HG03521 (cell line): ENCODE data around the gene PRKN.

Source experiments
- ATAC-seq: cut with Tn5 transposase; IDR thresholded peaks from one replicate; pipeline ENCODE4 v1.9.1; 2021; ENCODE audit warnings: mild to moderate bottlenecking, moderate library complexity; ENCODE audit not compliant: unreplicated experiment

The PRKN gene

GRCh38 chr6:162082520-162082919 is 645.0 kb downstream of the PRKN start:
- ATAC-seq = no peak

DNA sequence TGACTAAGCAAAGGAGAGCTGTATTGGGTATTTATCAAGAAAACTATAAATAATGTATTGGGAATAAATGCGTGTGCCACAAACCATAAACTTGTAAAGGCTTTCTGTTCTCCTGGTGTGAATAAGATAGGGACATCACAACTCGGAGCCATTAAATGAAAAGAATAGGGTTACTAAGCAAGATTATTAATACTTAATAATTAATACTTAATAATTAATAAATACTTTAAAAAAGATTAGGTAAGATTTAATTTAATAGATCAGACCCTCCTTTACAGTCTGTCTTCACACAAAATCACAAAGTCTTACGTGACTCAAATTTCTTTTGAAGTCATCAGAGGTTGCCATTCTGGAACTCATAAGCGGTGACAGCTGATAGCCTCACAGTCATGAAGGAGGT is 648.9 kb downstream of the PRKN start:
- ATAC-seq = no peak

DNA sequence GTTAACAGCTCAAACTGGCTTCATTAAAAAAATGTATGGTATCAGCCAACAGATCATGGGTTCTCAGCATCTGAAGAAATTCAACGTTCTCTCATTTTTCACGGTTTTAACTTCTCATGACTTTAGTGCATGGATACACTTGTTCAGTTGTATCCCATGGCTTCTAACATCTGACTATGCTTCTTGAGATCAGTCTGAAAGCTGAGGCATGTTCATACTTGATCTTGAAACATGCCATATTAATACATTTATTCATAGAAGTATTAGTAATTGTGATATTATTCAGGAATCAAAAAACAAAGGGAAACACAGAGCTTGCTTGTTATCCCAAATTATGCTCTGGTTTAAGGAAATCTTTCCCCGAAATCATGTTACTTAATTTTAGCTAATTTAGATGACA is 649.4 kb downstream of the PRKN start:
- ATAC-seq = no peak

- no peak for ATAC-seq
Observed at GRCh38 chr6:162076816-162077215, 650.8 kb downstream of the PRKN start.

GRCh38 chr6:162074641-162075275 is 652.8 kb downstream of the PRKN start:
- ATAC-seq = no peak

DNA sequence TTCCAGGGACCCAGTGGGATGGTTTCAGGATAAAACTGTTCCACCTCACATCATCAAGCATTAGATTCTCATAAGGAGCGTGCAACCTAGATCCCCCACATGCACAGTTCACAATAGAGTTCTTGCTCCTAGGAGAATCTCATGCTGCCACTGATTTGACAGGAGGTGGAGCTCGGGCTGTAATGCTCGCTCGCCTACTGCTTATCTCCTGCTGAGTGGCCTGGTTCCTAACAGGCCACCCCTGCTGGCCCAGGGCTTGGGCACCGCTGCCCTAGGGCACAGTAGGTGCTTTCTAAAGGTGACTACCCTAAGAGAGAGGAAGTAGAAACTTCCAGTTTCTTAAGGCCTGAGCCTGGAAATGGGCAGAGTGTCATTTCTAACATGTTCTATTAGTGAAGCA is 656.9 kb downstream of the PRKN start:
- no peak for ATAC-seq

DNA sequence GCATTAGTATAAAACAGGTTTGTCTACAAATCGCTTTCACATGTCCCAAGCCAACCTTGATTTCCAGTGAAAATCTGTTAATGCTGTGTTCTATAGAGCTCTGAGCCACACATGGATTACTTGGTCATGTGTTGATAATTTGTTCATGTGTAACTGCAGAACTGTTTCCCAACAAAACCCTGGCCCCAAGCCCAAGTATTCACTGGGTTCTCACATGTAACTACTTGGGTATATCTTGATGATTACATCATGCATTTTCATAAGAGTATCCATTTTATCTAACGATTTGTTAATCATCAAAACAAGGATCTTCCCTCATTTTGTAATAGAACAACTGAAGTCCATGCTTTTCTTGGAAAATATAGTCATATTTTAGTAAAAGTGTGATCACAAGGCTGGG is 657.6 kb downstream of the PRKN start:
- no peak for ATAC-seq

- ATAC-seq = no peak
Observed at GRCh38 chr6:162068340-162068739, 659.2 kb downstream of the PRKN start.

DNA sequence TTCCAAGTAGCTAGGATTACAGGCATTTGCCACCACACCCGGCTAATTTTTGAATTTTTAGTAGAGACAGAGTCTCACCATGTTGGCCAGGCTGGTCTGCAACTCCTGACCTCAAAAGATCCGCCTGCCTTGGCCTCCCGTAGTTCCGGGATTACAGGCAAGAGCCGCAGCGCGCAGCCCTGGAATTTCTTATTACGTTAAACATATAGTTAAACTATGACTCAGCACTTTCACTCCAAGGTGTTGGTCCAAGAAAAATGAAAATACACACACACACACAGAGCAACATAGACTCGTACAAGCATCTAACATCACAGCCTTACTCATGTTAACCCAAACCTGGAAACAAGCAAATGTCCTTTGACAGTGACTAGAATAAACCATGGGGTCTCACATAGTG is 663.9 kb downstream of the PRKN start:
- ATAC-seq = no peak

GRCh38 chr6:162058281-162058875 is 669.2 kb downstream of the PRKN start:
- no peak for ATAC-seq

- ATAC-seq = no peak
Observed at GRCh38 chr6:162056745-162057144, 670.8 kb downstream of the PRKN start.

GRCh38 chr6:162056061-162056460 is 671.5 kb downstream of the PRKN start:
- no peak for ATAC-seq

DNA sequence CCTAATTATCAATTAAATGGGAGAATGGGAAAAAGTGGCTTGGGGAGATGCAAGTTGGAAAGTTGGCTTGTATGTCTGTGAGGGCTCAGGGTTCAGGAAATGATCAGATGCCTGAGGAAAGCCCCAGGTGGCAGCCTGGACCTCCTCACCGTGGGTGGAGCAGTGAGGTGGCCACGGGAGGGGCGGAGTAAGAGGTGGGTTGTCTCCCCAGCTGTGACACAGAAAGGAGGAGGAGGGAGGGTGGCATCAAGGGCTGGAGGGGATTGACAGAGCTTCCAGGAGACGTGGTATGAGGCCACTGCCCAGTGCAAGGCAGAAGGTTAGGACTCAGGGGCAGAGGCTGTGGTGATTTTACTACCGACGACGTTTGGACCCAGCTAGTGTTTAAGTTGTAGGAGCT is 672.2 kb downstream of the PRKN start:
- no peak for ATAC-seq

GRCh38 chr6:162053084-162053483 is 674.5 kb downstream of the PRKN start:
- no peak for ATAC-seq

GRCh38 chr6:162050579-162050978 is 677.0 kb downstream of the PRKN start:
- ATAC-seq = no peak

DNA sequence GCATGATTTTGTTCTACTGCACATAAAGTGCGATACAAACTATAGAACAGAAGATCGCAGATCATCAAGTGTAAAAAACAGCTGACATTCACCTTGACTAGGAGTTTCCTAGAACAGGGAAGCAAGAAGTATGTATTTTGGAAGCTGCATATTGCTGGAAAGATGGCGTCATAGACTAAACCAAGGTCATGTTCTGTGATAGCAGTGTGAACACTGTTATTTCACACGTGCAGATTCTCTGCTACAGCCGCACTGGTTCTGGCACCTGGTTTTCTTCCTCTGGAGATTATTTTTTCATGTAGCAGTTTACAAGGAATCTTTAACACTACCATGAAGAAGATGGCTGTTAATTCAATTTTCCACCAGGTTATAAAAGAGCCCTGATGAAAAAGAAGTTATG is 681.2 kb downstream of the PRKN start:
- no peak for ATAC-seq

GRCh38 chr6:162032620-162033019 is 694.9 kb downstream of the PRKN start:
- ATAC-seq = no peak

DNA sequence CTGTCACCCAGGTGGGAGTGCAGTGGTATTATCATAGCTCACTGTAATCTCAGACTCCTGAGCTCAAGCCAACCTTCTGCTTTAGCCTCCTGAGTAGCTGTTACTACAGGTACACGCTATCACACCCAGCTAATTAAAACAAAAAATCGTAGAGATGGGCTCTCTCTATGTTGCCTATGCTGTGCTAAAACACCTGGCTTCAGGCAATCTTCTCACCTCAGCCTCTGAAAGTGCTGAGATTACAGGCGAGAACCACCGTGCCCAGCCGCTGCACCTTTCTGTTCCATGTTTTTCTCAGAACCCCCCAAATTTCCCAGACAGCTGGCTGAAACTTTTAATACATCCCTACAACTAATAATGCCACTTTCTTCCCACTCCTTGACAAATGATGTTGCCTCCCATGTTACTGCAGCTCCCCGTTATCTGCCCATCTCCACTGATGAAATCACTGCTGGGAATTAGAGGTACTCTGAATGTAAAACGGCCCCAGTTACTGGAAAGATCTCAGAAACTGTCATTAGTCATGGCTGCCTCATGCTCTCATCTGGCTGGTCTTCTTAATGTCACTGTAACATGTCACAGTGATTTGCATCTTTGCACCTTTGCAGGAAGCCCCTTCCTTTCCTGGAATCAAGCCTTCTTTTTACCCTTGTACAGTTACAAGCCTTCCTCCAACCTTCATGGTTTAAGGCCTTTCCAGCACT is 697.5 kb downstream of the PRKN start:
- ATAC-seq = no peak

- no peak for ATAC-seq
Observed at GRCh38 chr6:162026843-162027242, 700.7 kb downstream of the PRKN start.

DNA sequence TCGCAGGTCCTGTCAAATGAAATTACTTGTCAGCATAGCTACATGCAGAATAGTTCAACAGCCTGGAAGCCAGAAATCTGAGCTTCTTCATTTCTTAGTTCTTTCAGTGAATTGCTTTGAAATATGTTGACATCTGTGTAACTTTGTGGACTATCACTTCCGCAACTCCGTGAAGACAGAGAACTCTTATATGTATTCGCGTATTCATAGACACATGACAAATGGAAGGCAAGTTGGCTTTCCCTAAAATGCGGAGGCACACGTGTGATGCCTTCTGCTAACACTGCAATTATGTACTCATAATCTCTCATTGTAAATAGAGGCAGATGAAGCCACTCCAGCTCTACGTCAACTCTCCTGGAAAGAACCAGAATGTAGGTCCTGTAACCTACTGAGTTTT is 701.5 kb downstream of the PRKN start:
- ATAC-seq = no peak

DNA sequence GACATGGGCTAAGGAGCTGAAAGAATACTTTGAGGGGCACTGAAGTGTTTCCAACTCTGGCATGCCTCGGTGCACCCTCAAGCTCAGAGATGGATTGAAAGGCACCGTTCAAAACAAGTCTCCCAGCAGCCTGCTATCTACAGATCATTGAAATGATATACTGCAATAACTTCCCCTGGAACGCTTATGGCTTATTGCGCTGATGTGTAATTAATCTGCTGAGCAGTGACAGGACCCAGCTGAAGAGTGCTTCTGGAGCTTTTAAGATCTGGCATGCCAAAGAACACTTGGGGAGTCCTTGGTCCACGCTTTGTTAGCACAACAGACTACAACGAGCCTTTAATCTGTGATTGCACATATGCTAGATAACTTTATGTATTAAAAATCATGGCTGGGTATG is 708.2 kb downstream of the PRKN start:
- ATAC-seq = no peak

GRCh38 chr6:162017536-162017935 is 710.0 kb downstream of the PRKN start:
- no peak for ATAC-seq
